Parathyroid adenoma (tissue), 2 donors: Measurements from ENCODE around the gene PPP2R1B.

ENCODE experiments used
- H2AFZ ChIP-seq: fragments of 300-600 bp; sonication (generic); one replicate; pipeline ENCODE4 v1.7.0; 2017; ENCODE audit warnings: antibody characterized with exemption, mild to moderate bottlenecking
- H3K27ac ChIP-seq: fragments of 300-600 bp; sonication (generic); one replicate; pipeline ENCODE4 v1.7.0; 2017
- H3K27me3 ChIP-seq: fragments of 300-600 bp; sonication (generic); one replicate; pipeline ENCODE4 v1.7.0; 2017; ENCODE audit warnings: low read length; ENCODE audit not compliant: control insufficient read depth, insufficient read depth
- H3K36me3 ChIP-seq: fragments of 300-600 bp; sonication (generic); one replicate; pipeline ENCODE4 v1.7.0; 2017; ENCODE audit warnings: low read length; ENCODE audit not compliant: control insufficient read depth, insufficient read depth
- H3K4me1 ChIP-seq: fragments of 300-600 bp; sonication (generic); one replicate; pipeline ENCODE4 v1.7.0; 2017; ENCODE audit warnings: control low read depth
- H3K4me2 ChIP-seq: fragments of 300-600 bp; sonication (generic); one replicate; pipeline ENCODE4 v1.7.0; 2017; ENCODE audit warnings: low read length
- H3K4me3 ChIP-seq: fragments of 300-600 bp; sonication (generic); one replicate; pipeline ENCODE4 v1.7.0; 2017; ENCODE audit warnings: low read depth, low read length
- H3K79me2 ChIP-seq: fragments of 300-600 bp; sonication (generic); one replicate; pipeline ENCODE4 v1.7.0; 2017; ENCODE audit warnings: control low read depth
- H3K9ac ChIP-seq: fragments of 300-600 bp; sonication (generic); one replicate; pipeline ENCODE4 v1.7.0; 2017; ENCODE audit warnings: mild to moderate bottlenecking
- H3K9me3 ChIP-seq: fragments of 300-600 bp; sonication (generic); one replicate; pipeline ENCODE4 v1.7.0; 2017; ENCODE audit warnings: low read length; ENCODE audit not compliant: control insufficient read depth
- CTCF ChIP-seq: fragments of 300-600 bp; sonication (generic); IDR thresholded peaks from one replicate; pipeline ENCODE4 v1.7.0; 2017; ENCODE audit warnings: antibody characterized with exemption, mild to moderate bottlenecking
- donor health status: primary hyperparathyroidism.

PPP2R1B gene

GRCh38 chr11:111703576-111703975 is 62.6 kb downstream of the PPP2R1B start:
- H3K27me3 ChIP-seq: no peaks in the 10 kb centered on the region
- peaks cover 11% of the 10 kb centered on the region for H3K4me1 ChIP-seq
- H2AFZ ChIP-seq: no peak overlapping the region
- TF ChIP-seq CTCF: no peak
- no peak overlapping the region for H3K4me3 ChIP-seq
- no peaks in the 10 kb centered on the region for H3K79me2 ChIP-seq
- H3K36me3 ChIP-seq: no peaks in the 10 kb centered on the region
- H3K9ac ChIP-seq: no peak overlapping the region
- peak overlapping the region; percentile 44 for H3K4me2 ChIP-seq
- H3K9me3 ChIP-seq: no peaks in the 10 kb centered on the region
- H3K27ac ChIP-seq: peak overlapping the region; percentile 78

DNA sequence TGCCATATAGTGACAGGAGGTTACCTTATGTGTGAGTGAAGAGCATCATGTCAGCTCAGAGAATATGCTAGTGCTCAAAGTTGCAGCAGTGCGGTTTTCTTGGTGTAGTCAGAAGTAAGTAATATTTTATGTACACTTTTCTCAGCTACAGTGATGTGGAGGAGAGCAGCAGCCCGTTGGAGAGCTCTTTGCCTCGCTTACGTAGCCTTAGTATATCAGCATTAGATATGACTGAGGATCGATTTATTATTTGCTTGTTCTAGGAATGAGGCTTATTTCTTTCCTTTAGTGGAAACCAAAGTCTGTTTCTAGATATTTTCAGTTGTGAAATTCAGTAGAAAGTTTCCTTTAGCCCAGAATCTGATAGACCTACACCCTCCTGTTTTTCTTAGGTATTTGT is 63.6 kb downstream of the PPP2R1B start:
- no peaks in the 10 kb centered on the region for H3K9me3 ChIP-seq
- no peak overlapping the region for H3K9ac ChIP-seq
- no peaks in the 10 kb centered on the region for H3K27me3 ChIP-seq
- no peak overlapping the region for H3K4me3 ChIP-seq
- H3K4me2 ChIP-seq: no peak overlapping the region
- no peaks in the 10 kb centered on the region for H3K36me3 ChIP-seq
- H3K79me2 ChIP-seq: no peaks in the 10 kb centered on the region
- peaks cover 11% of the 10 kb centered on the region for H3K4me1 ChIP-seq
- TF ChIP-seq CTCF: no peak
- no peak overlapping the region for H2AFZ ChIP-seq
- H3K27ac ChIP-seq: no peak overlapping the region

DNA sequence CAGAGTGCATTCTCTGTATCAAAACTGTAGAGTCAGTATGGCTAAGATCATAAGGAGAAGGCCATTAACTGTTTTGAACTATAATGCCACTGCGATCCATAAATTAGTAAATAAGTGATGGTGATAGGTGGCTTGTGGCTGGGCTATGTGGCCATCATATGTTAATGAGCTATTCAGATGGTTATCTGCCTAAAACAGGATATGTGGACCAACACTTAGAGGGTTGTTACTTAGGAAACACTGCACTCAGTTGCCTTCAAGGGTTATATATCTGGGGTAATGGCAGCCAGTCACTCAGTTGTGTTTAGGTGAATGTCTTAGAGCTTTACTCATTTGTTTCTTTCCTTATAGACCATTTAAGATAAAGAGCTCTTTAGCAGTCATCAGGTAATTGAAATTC is 66.0 kb downstream of the PPP2R1B start:
- Histone ChIP-seq H3K4me3 (no peak overlapping the region), H2AFZ (no peak overlapping the region), H3K9ac (no peak overlapping the region), H3K79me2 (no peaks in the 10 kb centered on the region), H3K9me3 (no peaks in the 10 kb centered on the region), H3K27ac (no peak overlapping the region), H3K36me3 (no peaks in the 10 kb centered on the region), H3K27me3 (no peaks in the 10 kb centered on the region), H3K4me2 (no peak overlapping the region), H3K4me1 (peaks cover 7% of the 10 kb centered on the region)
- TF ChIP-seq CTCF: no peak

GRCh38 chr11:111699579-111700156 is 66.5 kb downstream of the PPP2R1B start:
- no peak for TF ChIP-seq CTCF
- Histone ChIP-seq H3K4me3 (no peak overlapping the region), H3K9ac (no peak overlapping the region), H3K36me3 (no peaks in the 10 kb centered on the region), H3K79me2 (no peaks in the 10 kb centered on the region), H3K9me3 (no peaks in the 10 kb centered on the region), H3K4me1 (peaks cover 8% of the 10 kb centered on the region), H2AFZ (no peak overlapping the region), H3K27me3 (no peaks in the 10 kb centered on the region), H3K27ac (no peak overlapping the region), H3K4me2 (no peak overlapping the region)

- no peaks in the 10 kb centered on the region for H3K36me3 ChIP-seq
- H3K4me1 ChIP-seq: peaks cover 9% of the 10 kb centered on the region
- H3K27me3 ChIP-seq: no peaks in the 10 kb centered on the region
- H3K27ac ChIP-seq: no peak overlapping the region
- TF ChIP-seq CTCF: no peak
- H3K79me2 ChIP-seq: no peaks in the 10 kb centered on the region
- H3K9me3 ChIP-seq: no peaks in the 10 kb centered on the region
- H3K4me3 ChIP-seq: no peak overlapping the region
- no peak overlapping the region for H3K9ac ChIP-seq
- H2AFZ ChIP-seq: no peak overlapping the region
- H3K4me2 ChIP-seq: no peak overlapping the region
Measured at GRCh38 chr11:111698852-111699559, 67.2 kb downstream of the PPP2R1B start.
